Measurements from ENCODE around the gene KASH5.

KASH5 gene

DNA sequence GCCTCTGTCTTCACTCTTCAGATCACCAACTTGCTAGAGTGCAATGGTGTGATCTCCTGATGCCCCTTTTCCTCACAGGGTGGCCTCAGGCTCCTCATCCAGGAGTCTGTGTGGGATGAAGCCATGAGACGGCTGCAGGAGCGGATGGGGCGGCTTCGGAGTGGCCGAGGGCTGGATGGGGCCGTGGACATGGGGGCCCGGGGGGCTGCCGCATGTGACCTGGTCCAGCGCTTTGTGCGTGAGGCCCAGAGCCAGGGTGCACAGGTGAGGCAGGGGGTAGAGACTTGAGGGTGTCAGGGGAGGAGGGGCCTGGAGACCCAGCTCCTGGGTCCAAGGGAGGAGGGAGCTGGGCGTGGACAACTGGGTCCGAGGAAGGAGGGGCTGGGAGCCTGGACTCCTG lies 74.4 kb downstream of the KASH5 start:
- in situ Hi-C loops (cut with MboI; ENCODE audit: low sequenced_read_pairs, unreplicated experiment): no loop called here
- TF ChIP-seq, protein P1, sequence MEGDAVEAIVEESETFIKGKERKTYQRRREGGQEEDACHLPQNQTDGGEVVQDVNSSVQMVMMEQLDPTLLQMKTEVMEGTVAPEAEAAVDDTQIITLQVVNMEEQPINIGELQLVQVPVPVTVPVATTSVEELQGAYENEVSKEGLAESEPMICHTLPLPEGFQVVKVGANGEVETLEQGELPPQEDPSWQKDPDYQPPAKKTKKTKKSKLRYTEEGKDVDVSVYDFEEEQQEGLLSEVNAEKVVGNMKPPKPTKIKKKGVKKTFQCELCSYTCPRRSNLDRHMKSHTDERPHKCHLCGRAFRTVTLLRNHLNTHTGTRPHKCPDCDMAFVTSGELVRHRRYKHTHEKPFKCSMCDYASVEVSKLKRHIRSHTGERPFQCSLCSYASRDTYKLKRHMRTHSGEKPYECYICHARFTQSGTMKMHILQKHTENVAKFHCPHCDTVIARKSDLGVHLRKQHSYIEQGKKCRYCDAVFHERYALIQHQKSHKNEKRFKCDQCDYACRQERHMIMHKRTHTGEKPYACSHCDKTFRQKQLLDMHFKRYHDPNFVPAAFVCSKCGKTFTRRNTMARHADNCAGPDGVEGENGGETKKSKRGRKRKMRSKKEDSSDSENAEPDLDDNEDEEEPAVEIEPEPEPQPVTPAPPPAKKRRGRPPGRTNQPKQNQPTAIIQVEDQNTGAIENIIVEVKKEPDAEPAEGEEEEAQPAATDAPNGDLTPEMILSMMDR (IDR thresholded peaks at IDR 0.05; ENCODE audit: borderline replicate concordance, control extremely low read depth, extremely low read depth, insufficient read depth, missing control alignments): no peak
- DNase-seq (ENCODE audit: low spot score): no peak

DNA sequence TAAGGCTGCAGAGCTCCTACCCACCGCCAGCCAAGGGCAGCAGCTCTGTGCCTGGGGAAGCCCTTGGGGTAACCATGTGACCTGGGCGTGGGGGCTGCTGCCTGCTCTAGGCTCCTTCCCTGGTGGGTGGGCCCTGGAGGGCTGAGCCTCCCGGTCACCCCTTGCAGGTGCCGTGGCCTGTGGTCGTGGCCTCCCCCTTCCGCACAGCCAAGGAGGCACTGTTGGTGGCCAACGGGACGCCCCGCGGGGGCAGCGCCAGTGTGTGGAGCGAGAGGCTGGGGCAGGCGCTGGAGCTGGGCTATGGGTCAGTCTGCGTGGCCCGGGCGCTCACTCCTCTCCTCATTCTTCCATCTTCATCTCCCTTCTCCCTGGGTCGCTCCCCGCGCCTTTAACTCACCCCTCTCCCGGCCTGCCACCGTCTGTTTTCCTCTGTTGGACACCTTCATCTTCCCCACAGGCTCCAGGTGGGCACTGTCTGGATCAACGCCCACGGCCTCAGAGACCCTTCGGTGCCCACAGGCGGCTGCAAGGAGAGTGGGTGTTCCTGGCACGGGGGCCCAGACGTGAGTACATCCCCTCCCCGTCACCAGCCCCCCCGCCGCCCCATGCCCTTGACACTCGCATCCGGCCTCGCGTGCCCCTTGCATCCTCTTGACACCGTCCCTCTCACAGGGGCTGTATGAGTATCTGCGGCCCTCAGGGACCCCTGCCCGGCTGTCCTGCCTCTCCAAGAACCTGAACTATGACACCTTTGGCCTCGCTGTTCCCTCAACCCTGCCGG lies 76.1 kb downstream of the KASH5 start:
- TF ChIP-seq, protein P1 (IDR thresholded peaks at IDR 0.05; ENCODE audit: borderline replicate concordance, control extremely low read depth, extremely low read depth, insufficient read depth, missing control alignments): no peak
- in situ Hi-C loops (cut with MboI; ENCODE audit: low sequenced_read_pairs, unreplicated experiment): no loop called here
- DNase-seq (ENCODE audit: low spot score): no peak

DNA sequence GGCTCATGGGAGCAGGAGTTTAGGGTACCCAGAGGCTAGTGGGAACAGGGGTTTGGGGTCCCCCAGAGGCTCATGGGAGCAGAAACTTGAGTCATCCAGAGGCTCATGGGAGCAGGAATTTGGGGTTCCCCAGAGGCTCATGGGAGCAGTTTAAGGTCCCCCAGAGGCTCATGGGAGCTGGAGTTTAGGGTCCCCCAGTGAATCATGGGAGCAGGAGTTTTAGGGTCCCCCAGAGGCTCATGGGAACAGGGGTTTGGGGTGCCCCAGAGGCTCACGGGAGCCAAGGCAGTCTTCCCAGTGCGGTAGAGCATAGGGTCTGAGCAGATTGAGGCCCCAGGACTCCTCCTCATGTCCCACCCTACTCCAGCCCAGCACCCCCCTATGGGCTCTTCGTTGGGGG lies 77.3 kb downstream of the KASH5 start:
- in situ Hi-C loops (cut with MboI; ENCODE audit: low sequenced_read_pairs, unreplicated experiment): no loop called here
- no peak for DNase-seq (ENCODE audit: low spot score)

More for the DNA sequence above, 77.3 kb downstream of the KASH5 start:
- TF ChIP-seq, protein P1 (IDR thresholded peaks at IDR 0.05; ENCODE audit: borderline replicate concordance, control extremely low read depth, extremely low read depth, insufficient read depth, missing control alignments): no peak

All from GM13976 (cell line).